Ascending aorta (tissue), 2 donors: ENCODE measurements around the gene FZR1. TPM values are rescaled to one million over a fixed set of nuclear protein-coding genes. Genes with fewer than 3 reads are reported as not detected.

Experiments
- DNase-seq, 2 donors: peaks; one replicate each; pipeline ENCODE4 v3.0.0-alpha.2; 2019; ENCODE audit warnings: low spot score in 2 of 2
- H3K27ac ChIP-seq, 2 donors: fragments of 200-600 bp; sonication (generic); one replicate each; pipeline ENCODE4 v1.5.1; 2016 to 2017; ENCODE audit warnings: mild to moderate bottlenecking in 1 of 2
- H3K27me3 ChIP-seq: fragments of 200-600 bp; sonication (generic); one replicate; pipeline ENCODE4 v1.5.1; 2017
- H3K36me3 ChIP-seq, 2 donors: fragments of 200-600 bp; sonication (generic); one replicate each; pipeline ENCODE4 v1.5.1; 2016
- H3K4me1 ChIP-seq, 2 donors: fragments of 200-600 bp; sonication (generic); one replicate each; pipeline ENCODE4 v1.5.1; 2016 to 2017; ENCODE audit warnings: mild to moderate bottlenecking in 1 of 2
- H3K4me3 ChIP-seq, 2 donors: fragments of 200-600 bp; sonication (generic); one replicate each; pipeline ENCODE4 v1.5.1; 2016 to 2017; ENCODE audit warnings: mild to moderate bottlenecking in 1 of 2
- H3K9me3 ChIP-seq, 2 donors: fragments of 200-600 bp; sonication (generic); one replicate each; pipeline ENCODE4 v1.5.1; 2016
- CTCF ChIP-seq, 3 experiments: fragments of 200-600 bp in 2 of 3; fragments of 450-650 bp in 1 of 3; sonication (generic) in 2 of 3; IDR thresholded peaks; one replicate each; pipeline ENCODE4 v1.5.1; 2016 to 2019; ENCODE audit warnings: antibody characterized with exemption in 3 of 3, mild to moderate bottlenecking in 1 of 3, moderate library complexity in 1 of 3
- intact Hi-C: fragments of 100-400 bp; cut with DNase I; formaldehyde crosslinking; loops from one replicate; pipeline ENCODE4 v1.15.1; 2023
- total RNA-seq: library from RNA; depleted of rRNA; stranded (reverse); fragments of >200 nt; gene quantifications from one replicate; pipeline ENCODE4 v1.1.0, GENCODE V29; 2016

FZR1 gene
- total RNA-seq, 1 donor from 2014 or later, result 56.8 TPM

GRCh38 chr19:3586707-3587346 lies 80.7 kb downstream of the FZR1 start:
- TF ChIP-seq CTCF (IDR thresholded peaks at IDR 0.05), result no peak
- Histone ChIP-seq H3K27me3 (no peaks in the 10 kb centered on the region), H3K27ac (no peak overlapping the region), H3K4me3 (no peak overlapping the region), H3K4me1 (peaks cover 7 to 11% of the 10 kb centered on the region in 2 donors), H3K36me3 (peaks cover 0 to 12% of the 10 kb centered on the region in 2 donors), H3K9me3 (no peaks in the 10 kb centered on the region)
- DNase-seq, result no peak
- intact Hi-C loops, result loop anchor here (1.0 kb wide), 1 partner anchor 31 kb away; no protein-coding TSS in a partner anchor

Other genes with a start within 250 kb of the FZR1 start
- 194 TPM for gene NFIC, start 139.7 kb upstream of the FZR1 start, total RNA-seq
- gene SMIM24, start 25.8 kb upstream of the FZR1 start, total RNA-seq, result not detected
- gene SMIM44, start 22.9 kb upstream of the FZR1 start, total RNA-seq, result not detected
- gene DOHH, start 5.6 kb upstream of the FZR1 start, total RNA-seq, result 40.9 TPM
- not detected for gene TEKTIP1, start 32.9 kb downstream of the FZR1 start, total RNA-seq
- 133 TPM for gene MFSD12, start 51.3 kb downstream of the FZR1 start, total RNA-seq
- gene HMG20B, start 66.6 kb downstream of the FZR1 start, total RNA-seq, result 149 TPM
- gene GIPC3, start 79.2 kb downstream of the FZR1 start, total RNA-seq, result 6.1 TPM
- 37.8 TPM for gene TBXA2R, start 100.6 kb downstream of the FZR1 start, total RNA-seq
- gene CACTIN, start 120.5 kb downstream of the FZR1 start, total RNA-seq, result 57.6 TPM
- 87.3 TPM for gene PIP5K1C, start 194.2 kb downstream of the FZR1 start, total RNA-seq
- gene TJP3, start 202.1 kb downstream of the FZR1 start, total RNA-seq, result 12.6 TPM